H9 (cell line): ENCODE data around the gene SETD6. TPM values are rescaled to one million over a fixed set of nuclear protein-coding genes. Genes with fewer than 3 reads are reported as not detected.

Experiments used
- DNase-seq: peaks from one replicate; pipeline ENCODE4 v3.0.0-alpha.2; 2017
- H2AFZ ChIP-seq: one replicate; pipeline ENCODE4 v1.6.1; 2013; ENCODE audit warnings: mild to moderate bottlenecking, low read length, control low read depth, moderate library complexity
- H2AK5ac ChIP-seq: 2 replicates; pipeline ENCODE4 v1.6.1; 2013; ENCODE audit warnings: low read length, control low read depth, mixed read lengths; ENCODE audit not compliant: insufficient read length
- H2BK120ac ChIP-seq: one replicate; pipeline ENCODE4 v1.6.1; 2013; ENCODE audit warnings: low read depth, mild to moderate bottlenecking, low read length, control low read depth, inconsistent platforms; ENCODE audit not compliant: poor library complexity, severe bottlenecking
- H2BK12ac ChIP-seq: 2 replicates; pipeline ENCODE4 v1.6.1; 2013; ENCODE audit warnings: low read length, control low read depth, mixed read lengths, low read depth; ENCODE audit not compliant: insufficient read length
- H2BK15ac ChIP-seq: 2 replicates; pipeline ENCODE4 v1.6.1; 2013; ENCODE audit warnings: low read depth, low read length, control low read depth
- H2BK20ac ChIP-seq: one replicate; pipeline ENCODE4 v1.6.1; 2013; ENCODE audit warnings: low read depth, mild to moderate bottlenecking, low read length, control low read depth, inconsistent platforms; ENCODE audit not compliant: poor library complexity, severe bottlenecking
- H2BK5ac ChIP-seq: 2 replicates; pipeline ENCODE4 v1.6.1; 2013; ENCODE audit warnings: low read length, control low read depth, mixed read lengths; ENCODE audit not compliant: insufficient read length
- H3K14ac ChIP-seq: 2 replicates; pipeline ENCODE4 v1.6.1; 2013; ENCODE audit warnings: low read length, control low read depth; ENCODE audit not compliant: insufficient read depth
- H3K18ac ChIP-seq: 2 replicates; pipeline ENCODE4 v1.6.1; 2013; ENCODE audit warnings: low read depth, mild to moderate bottlenecking, mixed read lengths, low read length, control low read depth; ENCODE audit not compliant: insufficient read length
- H3K23ac ChIP-seq: 2 replicates; pipeline ENCODE4 v1.6.1; 2013; ENCODE audit warnings: low read length, control low read depth, mixed read lengths, low read depth; ENCODE audit not compliant: insufficient read length
- H3K23me2 ChIP-seq: 2 replicates; pipeline ENCODE4 v1.6.1; 2013; ENCODE audit warnings: low read depth, mild to moderate bottlenecking, mixed read lengths, low read length, control low read depth; ENCODE audit not compliant: insufficient read length, poor library complexity, severe bottlenecking
- H3K27ac ChIP-seq: 2 replicates; pipeline ENCODE4 v1.5.1; 2013; ENCODE audit warnings: low read length, control low read depth, mixed read lengths, low read depth; ENCODE audit not compliant: insufficient read length
- H3K27me3 ChIP-seq: 2 replicates; pipeline ENCODE4 v1.6.1; 2013; ENCODE audit warnings: low read length, control low read depth, inconsistent platforms; ENCODE audit not compliant: insufficient read depth
- H3K4ac ChIP-seq: 2 replicates; pipeline ENCODE4 v1.6.1; 2013; ENCODE audit warnings: low read depth, mild to moderate bottlenecking, control low read depth, inconsistent platforms, low read length, moderate library complexity
- H3K4me1 ChIP-seq: 2 replicates; pipeline ENCODE4 v1.6.1; 2013; ENCODE audit warnings: low read length, control low read depth, inconsistent platforms; ENCODE audit not compliant: insufficient read depth
- H3K4me2 ChIP-seq: 2 replicates; pipeline ENCODE4 v1.6.1; 2013; ENCODE audit warnings: low read length, control low read depth, mixed read lengths; ENCODE audit not compliant: insufficient read length, insufficient read depth
- H3K56ac ChIP-seq: 2 replicates; pipeline ENCODE4 v1.6.1; 2013; ENCODE audit warnings: low read depth, mild to moderate bottlenecking, mixed read lengths, low read length, control low read depth; ENCODE audit not compliant: insufficient read length
- H3K79me1 ChIP-seq: 2 replicates; pipeline ENCODE4 v1.6.1; 2013; ENCODE audit warnings: low read depth, mild to moderate bottlenecking, moderate library complexity, low read length, control low read depth, inconsistent platforms; ENCODE audit not compliant: insufficient read depth, poor library complexity, severe bottlenecking
- H3K79me2 ChIP-seq: 2 replicates; pipeline ENCODE4 v1.6.1; 2013; ENCODE audit warnings: low read length, control low read depth, inconsistent platforms; ENCODE audit not compliant: insufficient read depth
- H3K9ac ChIP-seq: 2 replicates; pipeline ENCODE4 v1.6.1; 2013; ENCODE audit warnings: low read length, control low read depth, mixed read lengths; ENCODE audit not compliant: insufficient read length; ENCODE audit errors: extremely low read depth
- H3K9me3 ChIP-seq: one replicate; pipeline ENCODE4 v1.6.1; 2013; ENCODE audit warnings: low read depth, low read length, inconsistent platforms; ENCODE audit not compliant: control insufficient read depth
- H3T11ph ChIP-seq: one replicate; pipeline ENCODE4 v1.6.1; 2013; ENCODE audit warnings: mild to moderate bottlenecking, low read length, control low read depth, inconsistent platforms
- H4K20me1 ChIP-seq: one replicate; pipeline ENCODE4 v1.6.1; 2013; ENCODE audit not compliant: control insufficient read depth, insufficient read length, insufficient read depth
- H4K5ac ChIP-seq: 2 replicates; pipeline ENCODE4 v1.6.1; 2013; ENCODE audit warnings: low read depth, mild to moderate bottlenecking, mixed read lengths, low read length, control low read depth; ENCODE audit not compliant: insufficient read length
- H4K8ac ChIP-seq: replicated peaks from 2 replicates; pipeline ENCODE4 v1.6.1; 2013; ENCODE audit warnings: low read length, control low read depth, mixed read lengths, low read depth; ENCODE audit not compliant: insufficient read length
- H4K91ac ChIP-seq: 2 replicates; pipeline ENCODE4 v1.6.1; 2013; ENCODE audit warnings: low read depth, mild to moderate bottlenecking, moderate library complexity, mixed read lengths, low read length, control low read depth; ENCODE audit not compliant: insufficient read length
- H3K27ac Mint-ChIP-seq, 3 experiments: 2 replicates in 2 of 3; 3 replicates in 1 of 3; pipeline ENCODE4 v1.8.0; 2020 to 2021; ENCODE audit warnings: mixed read lengths in 3 of 3, mild to moderate bottlenecking in 1 of 3, moderate library complexity in 1 of 3
- H3K27me3 Mint-ChIP-seq: 2 replicates; pipeline ENCODE4 v1.8.0; 2021; ENCODE audit warnings: low read depth, mild to moderate bottlenecking, moderate library complexity, mixed read lengths
- H3K36me3 Mint-ChIP-seq, 3 experiments: 2 replicates in 2 of 3; 3 replicates in 1 of 3; pipeline ENCODE4 v1.8.0; 2020 to 2021; ENCODE audit warnings: low read depth in 3 of 3, mixed read lengths in 3 of 3; ENCODE audit not compliant: insufficient read depth in 1 of 3
- H3K4me1 Mint-ChIP-seq, 2 experiments: 2 replicates each; pipeline ENCODE4 v1.8.0; 2020; ENCODE audit warnings: mixed read lengths in 2 of 2
- H3K4me3 Mint-ChIP-seq, 2 experiments: 2 replicates in 1 of 2; 3 replicates in 1 of 2; pipeline ENCODE4 v1.8.0; 2020 to 2021; ENCODE audit warnings: mild to moderate bottlenecking in 2 of 2, mixed read lengths in 2 of 2, moderate library complexity in 1 of 2
- H3K9me3 Mint-ChIP-seq, 2 experiments: 2 replicates in 1 of 2; 3 replicates in 1 of 2; pipeline ENCODE4 v1.8.0; 2020; ENCODE audit warnings: mild to moderate bottlenecking in 2 of 2, mixed read lengths in 2 of 2, moderate library complexity in 1 of 2
- CTCF ChIP-seq: fragments of 200-600 bp; sonication (generic); conservative IDR thresholded peaks from 3 replicates; pipeline ENCODE4 v1.8.0; 2021; ENCODE audit warnings: antibody characterized with exemption, mild to moderate bottlenecking
- WGBS: extraction: QIAGEN DNeasy Blood & Tissue Kit; methylation state at CpG from one replicate; pipeline ENCODE4 v1.1.7; 2013; ENCODE audit warnings: missing lambda C conversion rate, low lambda C conversion rate, mixed read lengths; ENCODE audit not compliant: insufficient read length; ENCODE audit errors: extremely low coverage; 5-methylcytosine and 5-hydroxymethylcytosine counted together
- total RNA-seq: library from RNA; stranded (reverse); gene quantifications from 2 replicates; pipeline ENCODE4 v1.2.1, GENCODE V29; 2021

Gene SETD6
- total RNA-seq, 1 experiment from 2014 or later: 55.6 TPM

- H4K8ac ChIP-seq: no peak overlapping the region
- H3K23me2 ChIP-seq: no peaks in the 10 kb centered on the region
- no peak overlapping the region for H2BK15ac ChIP-seq
- no peaks in the 10 kb centered on the region for H3K79me2 ChIP-seq
- no peak overlapping the region for H2BK5ac ChIP-seq
- H3T11ph ChIP-seq: no peak overlapping the region
- no peak overlapping the region for H4K5ac ChIP-seq
- no peak overlapping the region for H2AFZ ChIP-seq
- Mint-ChIP-seq H3K27ac (no peak overlapping the region), H3K4me1 (peaks cover 11 to 36% of the 10 kb centered on the region in 2 experiments), H3K9me3 (peaks cover 0 to 3% of the 10 kb centered on the region in 2 experiments; a peak in 1 of 5 replicates), H3K27me3 (peaks cover 13% of the 10 kb centered on the region), H3K36me3 (peaks cover 0 to 4% (median 0%) of the 10 kb centered on the region in 3 experiments; a peak in 1 of 7 replicates), H3K4me3 (no peak overlapping the region)
- no peak overlapping the region for H3K27ac ChIP-seq
- H3K9me3 ChIP-seq: no peaks in the 10 kb centered on the region
- no peak overlapping the region for H4K91ac ChIP-seq
- no peak overlapping the region for H3K4me2 ChIP-seq
- no peak overlapping the region for H3K56ac ChIP-seq
- H3K27me3 ChIP-seq: no peaks in the 10 kb centered on the region
- H2BK20ac ChIP-seq: no peak overlapping the region
- no CpG with 5 or more reads among the region's 4 CpGs for WGBS
- H3K4ac ChIP-seq: no peak overlapping the region
- DNase-seq: no peak
- H3K9ac ChIP-seq: no peak overlapping the region
- no peaks in the 10 kb centered on the region for H4K20me1 ChIP-seq
- H2BK12ac ChIP-seq: no peak overlapping the region
- TF ChIP-seq CTCF: no peak
- H3K18ac ChIP-seq: no peak overlapping the region
- no peak overlapping the region for H3K14ac ChIP-seq
- H3K23ac ChIP-seq: no peak overlapping the region
- no peak overlapping the region for H2BK120ac ChIP-seq
- H2AK5ac ChIP-seq: no peak overlapping the region
- no peaks in the 10 kb centered on the region for H3K4me1 ChIP-seq
- H3K79me1 ChIP-seq: no peaks in the 10 kb centered on the region
Measured at GRCh38 chr16:58475091-58475619, 40.2 kb upstream of the SETD6 start.
